Anterior cingulate cortex (tissue), 58 donors: ENCODE data around the gene CASZ1.

ENCODE experiments used
- DNase-seq, 58 donors: peaks; one replicate each; lab custom pipeline; 2025; lab: John Stamatoyannopoulos, UW

CASZ1 gene

GRCh38 chr1:10623686-10624145 is 172.7 kb downstream of the CASZ1 start:
- no peak for DNase-seq

GRCh38 chr1:10622910-10623685 is 173.3 kb downstream of the CASZ1 start:
- DNase-seq: no peak

GRCh38 chr1:10621906-10622305 is 174.5 kb downstream of the CASZ1 start:
- no peak for DNase-seq

- DNase-seq: peak in 12 of 58 donors; percentile 6 to 53 (median 25)
These were observed 175.7 kb downstream of the CASZ1 start for GRCh38 chr1:10620776-10621175.

GRCh38 chr1:10617931-10618885 is 178.2 kb downstream of the CASZ1 start:
- no peak for DNase-seq

- DNase-seq: no peak
These were observed 179.1 kb downstream of the CASZ1 start for GRCh38 chr1:10617318-10617717.

- DNase-seq: no peak
These were observed 179.8 kb downstream of the CASZ1 start for GRCh38 chr1:10616696-10617095.

- peak in 1 of 58 donors; percentile 11 for DNase-seq
These were observed 180.3 kb downstream of the CASZ1 start for GRCh38 chr1:10615932-10616671.

GRCh38 chr1:10615332-10615731 is 181.1 kb downstream of the CASZ1 start:
- DNase-seq: peak in 23 of 58 donors; percentile 4 to 60 (median 26)

GRCh38 chr1:10614377-10615225 is 181.8 kb downstream of the CASZ1 start:
- DNase-seq: no peak

GRCh38 chr1:10613861-10614260 is 182.6 kb downstream of the CASZ1 start:
- no peak for DNase-seq

GRCh38 chr1:10613340-10613739 is 183.1 kb downstream of the CASZ1 start:
- DNase-seq: no peak

GRCh38 chr1:10612436-10613160 is 183.8 kb downstream of the CASZ1 start:
- no peak for DNase-seq

- DNase-seq: no peak
These were observed 185.4 kb downstream of the CASZ1 start for GRCh38 chr1:10610901-10611600.

GRCh38 chr1:10608690-10609089 is 187.8 kb downstream of the CASZ1 start:
- no peak for DNase-seq

GRCh38 chr1:10607228-10607627 is 189.2 kb downstream of the CASZ1 start:
- no peak for DNase-seq

- DNase-seq: no peak
These were observed 190.4 kb downstream of the CASZ1 start for GRCh38 chr1:10606064-10606463.

GRCh38 chr1:10604966-10605365 is 191.5 kb downstream of the CASZ1 start:
- no peak for DNase-seq
